ENCODE results near the gene RSPO1. TPM values are rescaled to one million over a fixed set of nuclear protein-coding genes. Genes with fewer than 3 reads are reported as not detected.

Gene RSPO1
- total and polyA plus RNA-seq, 2 of the 4 experiments (the other 2 are of a cell fraction) = not detected

- TF ChIP-seq USF2 (IDR thresholded peaks at IDR 0.05; ENCODE audit: low read depth, low read length) = no peak
Measured at GRCh38 chr1:37676281-37677142, 41.8 kb upstream of the RSPO1 start (continued).

GRCh38 chr1:37673920-37674319 lies 39.2 kb upstream of the RSPO1 start:
- Histone ChIP-seq H3K4me3 (ENCODE audit: insufficient read depth, low read depth, low read length) (no peak overlapping the region), H4K5ac (ENCODE audit: low read depth, low read length) (no peak overlapping the region), H2AFZ (replicated peaks; ENCODE audit: low read length, poor library complexity) (peak overlapping the region; percentile 51), H2AK9ac (replicated peaks; ENCODE audit: low read depth, low read length, poor library complexity) (no peak overlapping the region), H3K23ac (ENCODE audit: low read depth, low read length) (no peak overlapping the region), H4K91ac (ENCODE audit: insufficient read depth, low read depth, low read length) (no peak overlapping the region), H2BK15ac (ENCODE audit: low read depth, low read length) (no peak overlapping the region), H3K9ac (ENCODE audit: low read depth, low read length) (no peak overlapping the region), H2BK5ac (ENCODE audit: low read depth, low read length, poor library complexity, severe bottlenecking) (no peak overlapping the region), H3K27ac (ENCODE audit: insufficient read depth, low read length) (no peak overlapping the region), H3K56ac (ENCODE audit: extremely low read depth, insufficient read depth, low read length) (no peak overlapping the region), H3K4ac (ENCODE audit: low read depth, low read length) (no peak overlapping the region), H2BK20ac (ENCODE audit: low read depth, low read length) (no peak overlapping the region), H4K8ac (ENCODE audit: low read depth in 2 of 2, low read length in 2 of 2) (no peak overlapping the region), H4K20me1 (ENCODE audit: insufficient read depth, low read length) (no peaks in the 10 kb centered on the region), H3K27me3 (ENCODE audit: control insufficient read depth, insufficient read depth, low read length) (peaks cover 49% of the 10 kb centered on the region), H3K36me3 (ENCODE audit: control insufficient read depth, insufficient read depth, low read length) (no peaks in the 10 kb centered on the region), H3K18ac (ENCODE audit: low read depth, low read length) (no peak overlapping the region), H3K9me3 (ENCODE audit: control insufficient read depth, insufficient read depth, low read length) (no peaks in the 10 kb centered on the region), H2AK5ac (ENCODE audit: low read depth, low read length) (no peak overlapping the region), H3K79me1 (ENCODE audit: low read depth in 1 of 2, low read length in 2 of 2) (no peaks in the 10 kb centered on the region), H3K9me1 (ENCODE audit: insufficient read depth, low read length) (no peaks in the 10 kb centered on the region), H2BK120ac (ENCODE audit: low read depth, low read length) (no peak overlapping the region), H3K14ac (replicated peaks; ENCODE audit: low read depth, low read length) (no peak overlapping the region), H3K4me2 (ENCODE audit: low read depth, low read length) (no peak overlapping the region), H3K4me1 (ENCODE audit: control insufficient read depth, insufficient read depth, low read length) (no peaks in the 10 kb centered on the region)
- no peak for ATAC-seq (ENCODE audit: low read depth)
- no TSS peak for BruUV-seq (replicated peaks)
- TF ChIP-seq POLR2A (IDR thresholded peaks at IDR 0.05; ENCODE audit: low read depth, low read length) (no peak), CTCF (conservative IDR thresholded peaks at IDR 0.05; ENCODE audit: low read depth, low read length) (no peak), RFX5 (IDR thresholded peaks at IDR 0.05; ENCODE audit: low read depth, low read length) (no peak), MXI1 (IDR thresholded peaks at IDR 0.05; ENCODE audit: borderline replicate concordance, low read depth, low read length) (no peak), FOS (IDR thresholded peaks at IDR 0.05; ENCODE audit: low read depth, low read length) (no peak), MAFK (IDR thresholded peaks at IDR 0.05; ENCODE audit: low read depth, low read length) (no peak), NFE2L2 (IDR thresholded peaks at IDR 0.05; ENCODE audit: low read depth, low read length) (no peak), CEBPB (IDR thresholded peaks at IDR 0.05; ENCODE audit: low read depth, low read length) (no peak), SMC3 (IDR thresholded peaks at IDR 0.05; ENCODE audit: low read depth, low read length) (no peak), RCOR1 (IDR thresholded peaks at IDR 0.05; ENCODE audit: insufficient replicate concordance, low read length) (no peak)
- in situ Hi-C loops (cut with MboI; ENCODE audit: low sequenced_read_pairs) (loop anchor here (5.0 kb wide), 1 partner anchor 67 kb away; no protein-coding TSS in a partner anchor), intact Hi-C loops (cut with micrococcal nuclease) (no loop called here), dilution Hi-C loops (cut with HindIII; ENCODE audit: low sequenced_read_pairs, unreplicated experiment) (no loop called here)
- no CpG with 5 or more reads among the region's 10 CpGs for WGBS, 2 experiments (ENCODE audit: extremely low coverage in 2 of 2, insufficient read length in 1 of 2)
- ChIA-PET CTCF (interaction anchor here (2.1 kb wide), 1 partner anchor 8 kb away, joined by 6 read pairs; no protein-coding TSS in a partner anchor), POLR2A (ENCODE audit: unreplicated experiment) (no interaction called here)
- no peak for DNase-seq

All from IMR-90 (cell line).